Loucy (cell line): ENCODE results near the gene EPAS1.

Experiments
- H2AFZ ChIP-seq: fragments of 200-600 bp; sonication (generic); 2 replicates; pipeline ENCODE4 v1.6.0; 2016; ENCODE audit warnings: antibody characterized with exemption, mild to moderate bottlenecking, low read length, moderate library complexity
- H3F3A ChIP-seq: fragments of 200-600 bp; 2 replicates; pipeline ENCODE4 v1.6.0; 2016; ENCODE audit warnings: antibody characterized with exemption, low read depth, mild to moderate bottlenecking
- H3K27me3 ChIP-seq: fragments of 200-600 bp; sonication (generic); 2 replicates; pipeline ENCODE4 v1.6.1; 2014; ENCODE audit warnings: low read length, mild to moderate bottlenecking; ENCODE audit not compliant: insufficient read depth, poor library complexity, severe bottlenecking
- H3K36me3 ChIP-seq: fragments of 200-600 bp; sonication (generic); 2 replicates; pipeline ENCODE4 v1.6.1; 2016; ENCODE audit warnings: low read length; ENCODE audit not compliant: insufficient read depth
- H3K4me1 ChIP-seq: fragments of 200-600 bp; sonication (generic); 2 replicates; pipeline ENCODE4 v1.5.1; 2014; ENCODE audit warnings: low read length, mild to moderate bottlenecking; ENCODE audit not compliant: insufficient read depth, poor library complexity, severe bottlenecking
- H3K4me2 ChIP-seq: fragments of 200-600 bp; sonication (generic); 2 replicates; pipeline ENCODE4 v1.6.0; 2014; ENCODE audit warnings: antibody characterized with exemption, low read length, low read depth, mild to moderate bottlenecking; ENCODE audit not compliant: poor library complexity, severe bottlenecking
- H3K4me3 ChIP-seq: fragments of 200-600 bp; sonication (generic); 2 replicates; pipeline ENCODE4 v1.5.1; 2014; ENCODE audit warnings: low read length, mild to moderate bottlenecking, mixed read lengths; ENCODE audit not compliant: poor library complexity, severe bottlenecking
- H3K79me2 ChIP-seq: fragments of 200-600 bp; sonication (generic); 2 replicates; pipeline ENCODE4 v1.6.1; 2014; ENCODE audit warnings: low read length; ENCODE audit not compliant: insufficient read depth
- H3K9ac ChIP-seq: fragments of 200-600 bp; sonication (generic); 2 replicates; pipeline ENCODE4 v1.6.0; 2014; ENCODE audit warnings: mild to moderate bottlenecking, low read depth, low read length, moderate library complexity; ENCODE audit not compliant: poor library complexity, severe bottlenecking
- H3K9me2 ChIP-seq: fragments of 200-600 bp; sonication (generic); replicated peaks from 2 replicates; pipeline ENCODE4 v1.6.1; 2016; ENCODE audit warnings: low read depth, low read length, mixed read lengths
- H3K9me3 ChIP-seq: fragments of 200-600 bp; sonication (generic); 2 replicates; pipeline ENCODE4 v1.6.1; 2014; ENCODE audit warnings: mild to moderate bottlenecking, antibody characterized with exemption, low read length, low read depth; ENCODE audit not compliant: insufficient read depth
- H4K20me1 ChIP-seq: fragments of 200-600 bp; sonication (generic); 2 replicates; pipeline ENCODE4 v1.6.0; 2014; ENCODE audit warnings: antibody characterized with exemption, low read length, mild to moderate bottlenecking; ENCODE audit not compliant: insufficient read depth, poor library complexity, severe bottlenecking
- EZH2phosphoT487 ChIP-seq: fragments of 200-600 bp; IDR thresholded peaks from 2 replicates; pipeline ENCODE4 v1.6.1; 2018; ENCODE audit warnings: antibody characterized with exemption, mild to moderate bottlenecking, moderate library complexity, borderline replicate concordance
- TF ChIP-seq, protein P1 (sequence below): fragments of 200-600 bp; sonication (generic); conservative IDR thresholded peaks from 2 replicates; pipeline ENCODE4 v1.5.1; 2014; ENCODE audit warnings: mild to moderate bottlenecking, antibody characterized with exemption, low read length

Gene EPAS1

GRCh38 chr2:46360303-46360702, 63.1 kb downstream of the EPAS1 start:
- no peak for TF ChIP-seq EZH2phosphoT487
- TF ChIP-seq, protein P1, sequence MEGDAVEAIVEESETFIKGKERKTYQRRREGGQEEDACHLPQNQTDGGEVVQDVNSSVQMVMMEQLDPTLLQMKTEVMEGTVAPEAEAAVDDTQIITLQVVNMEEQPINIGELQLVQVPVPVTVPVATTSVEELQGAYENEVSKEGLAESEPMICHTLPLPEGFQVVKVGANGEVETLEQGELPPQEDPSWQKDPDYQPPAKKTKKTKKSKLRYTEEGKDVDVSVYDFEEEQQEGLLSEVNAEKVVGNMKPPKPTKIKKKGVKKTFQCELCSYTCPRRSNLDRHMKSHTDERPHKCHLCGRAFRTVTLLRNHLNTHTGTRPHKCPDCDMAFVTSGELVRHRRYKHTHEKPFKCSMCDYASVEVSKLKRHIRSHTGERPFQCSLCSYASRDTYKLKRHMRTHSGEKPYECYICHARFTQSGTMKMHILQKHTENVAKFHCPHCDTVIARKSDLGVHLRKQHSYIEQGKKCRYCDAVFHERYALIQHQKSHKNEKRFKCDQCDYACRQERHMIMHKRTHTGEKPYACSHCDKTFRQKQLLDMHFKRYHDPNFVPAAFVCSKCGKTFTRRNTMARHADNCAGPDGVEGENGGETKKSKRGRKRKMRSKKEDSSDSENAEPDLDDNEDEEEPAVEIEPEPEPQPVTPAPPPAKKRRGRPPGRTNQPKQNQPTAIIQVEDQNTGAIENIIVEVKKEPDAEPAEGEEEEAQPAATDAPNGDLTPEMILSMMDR, result no peak
- Histone ChIP-seq H3K4me2 (no peak overlapping the region), H2AFZ (no peak overlapping the region), H3F3A (peaks cover 12% of the 10 kb centered on the region; the same call in 1 of the 2 replicates), H3K36me3 (peaks cover 27% of the 10 kb centered on the region; the same call in 1 of the 2 replicates), H3K79me2 (no peaks in the 10 kb centered on the region), H4K20me1 (no peaks in the 10 kb centered on the region), H3K9me3 (no peaks in the 10 kb centered on the region), H3K27me3 (no peaks in the 10 kb centered on the region), H3K4me1 (peaks cover 65% of the 10 kb centered on the region), H3K9ac (no peak overlapping the region), H3K9me2 (no peaks in the 10 kb centered on the region), H3K4me3 (no peak overlapping the region)

GRCh38 chr2:46361920-46362666, 64.9 kb downstream of the EPAS1 start:
- no peak overlapping the region for H2AFZ ChIP-seq
- no peak for TF ChIP-seq EZH2phosphoT487
- TF ChIP-seq, protein P1, result peak; percentile 22; the same call in 1 of the 2 replicates
- H3K4me3 ChIP-seq, result peak overlapping the region; percentile 20
- peak overlapping the region; percentile 52 for H3K4me2 ChIP-seq
- no peaks in the 10 kb centered on the region for H4K20me1 ChIP-seq
- H3K36me3 ChIP-seq, result peaks cover 17% of the 10 kb centered on the region; the same call in 1 of the 2 replicates
- H3K4me1 ChIP-seq, result peaks cover 55% of the 10 kb centered on the region
- H3K79me2 ChIP-seq, result no peaks in the 10 kb centered on the region
- H3K9me2 ChIP-seq, result no peaks in the 10 kb centered on the region
- peak overlapping the region; percentile 43 for H3K9ac ChIP-seq
- H3K27me3 ChIP-seq, result no peaks in the 10 kb centered on the region
- no peaks in the 10 kb centered on the region for H3K9me3 ChIP-seq
- H3F3A ChIP-seq, result peaks cover 12% of the 10 kb centered on the region; the same call in 1 of the 2 replicates

DNA sequence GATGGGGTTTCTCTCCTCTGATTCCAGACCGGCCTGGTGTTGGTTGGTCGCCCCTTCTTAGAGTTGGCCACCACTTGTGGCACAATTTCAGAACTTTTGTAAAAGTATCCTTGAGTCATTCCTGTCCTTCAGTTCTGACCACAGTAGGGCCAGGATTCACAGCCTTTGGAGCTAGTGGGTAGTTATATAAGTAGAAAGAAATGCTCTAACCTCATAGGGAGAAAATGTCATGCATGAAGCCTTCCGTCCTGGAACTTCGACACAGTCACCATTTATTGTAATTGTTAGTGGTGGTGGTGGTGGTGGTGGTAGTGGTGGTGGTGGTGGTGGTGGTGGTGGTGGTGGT, 65.4 kb downstream of the EPAS1 start:
- TF ChIP-seq, protein P1, result no peak
- TF ChIP-seq EZH2phosphoT487, result no peak
- H3K79me2 ChIP-seq, result no peaks in the 10 kb centered on the region
- H3K4me1 ChIP-seq, result peaks cover 50% of the 10 kb centered on the region
- H3F3A ChIP-seq, result peaks cover 12% of the 10 kb centered on the region; the same call in 1 of the 2 replicates
- H3K27me3 ChIP-seq, result no peaks in the 10 kb centered on the region
- H3K4me3 ChIP-seq, result peak overlapping the region; percentile 20
- no peaks in the 10 kb centered on the region for H4K20me1 ChIP-seq
- peaks cover 11% of the 10 kb centered on the region; the same call in 1 of the 2 replicates for H3K36me3 ChIP-seq
- no peaks in the 10 kb centered on the region for H3K9me3 ChIP-seq
- H3K9ac ChIP-seq, result no peak overlapping the region
- H3K4me2 ChIP-seq, result peak overlapping the region; percentile 52
- H2AFZ ChIP-seq, result no peak overlapping the region
- H3K9me2 ChIP-seq, result no peaks in the 10 kb centered on the region
